Measurements from ENCODE around the gene DYNC1H1.

DNA sequence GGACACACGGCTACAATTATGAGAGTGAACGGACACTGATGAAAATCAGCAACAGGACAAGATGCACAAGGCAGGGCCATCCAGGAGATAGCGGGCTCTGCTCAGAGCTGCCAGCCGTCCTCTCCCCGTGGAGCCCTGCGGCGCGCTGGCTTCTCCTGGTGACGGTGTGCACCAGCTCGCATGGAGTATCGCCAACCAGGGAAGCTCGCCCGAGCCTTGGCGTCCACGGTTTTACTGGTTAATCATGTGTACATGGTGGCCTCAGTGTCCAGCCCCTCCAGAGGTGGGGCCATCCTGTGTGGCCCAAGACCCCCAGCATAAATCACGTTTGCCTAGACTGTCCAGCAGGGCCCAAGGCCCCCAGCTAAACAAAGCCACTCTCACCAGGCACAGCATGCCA is 31.2 kb upstream of the DYNC1H1 start:
- TF ChIP-seq, protein P1, sequence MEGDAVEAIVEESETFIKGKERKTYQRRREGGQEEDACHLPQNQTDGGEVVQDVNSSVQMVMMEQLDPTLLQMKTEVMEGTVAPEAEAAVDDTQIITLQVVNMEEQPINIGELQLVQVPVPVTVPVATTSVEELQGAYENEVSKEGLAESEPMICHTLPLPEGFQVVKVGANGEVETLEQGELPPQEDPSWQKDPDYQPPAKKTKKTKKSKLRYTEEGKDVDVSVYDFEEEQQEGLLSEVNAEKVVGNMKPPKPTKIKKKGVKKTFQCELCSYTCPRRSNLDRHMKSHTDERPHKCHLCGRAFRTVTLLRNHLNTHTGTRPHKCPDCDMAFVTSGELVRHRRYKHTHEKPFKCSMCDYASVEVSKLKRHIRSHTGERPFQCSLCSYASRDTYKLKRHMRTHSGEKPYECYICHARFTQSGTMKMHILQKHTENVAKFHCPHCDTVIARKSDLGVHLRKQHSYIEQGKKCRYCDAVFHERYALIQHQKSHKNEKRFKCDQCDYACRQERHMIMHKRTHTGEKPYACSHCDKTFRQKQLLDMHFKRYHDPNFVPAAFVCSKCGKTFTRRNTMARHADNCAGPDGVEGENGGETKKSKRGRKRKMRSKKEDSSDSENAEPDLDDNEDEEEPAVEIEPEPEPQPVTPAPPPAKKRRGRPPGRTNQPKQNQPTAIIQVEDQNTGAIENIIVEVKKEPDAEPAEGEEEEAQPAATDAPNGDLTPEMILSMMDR (IDR thresholded peaks at IDR 0.05): no peak
- TF ChIP-seq POLR2AphosphoS5 (IDR thresholded peaks at IDR 0.05): no peak

All from gastroesophageal sphincter (tissue), 3 donors.